GM23338 (cell line): ENCODE results near the gene CDH12. TPM values are rescaled to one million over a fixed set of nuclear protein-coding genes. Genes with fewer than 3 reads are reported as not detected.

Experiments
- ATAC-seq: fragments of 200-7000 bp; cut with Tn5 transposase; 3 replicates; pipeline ENCODE4 v1.9.1; 2020
- DNase-seq: peaks from one replicate; pipeline ENCODE4 v3.0.0-alpha.2; 2015; ENCODE audit warnings: low spot score
- H2AFZ ChIP-seq: fragments of 200-600 bp; sonication (generic); 2 replicates; pipeline ENCODE4 v1.8.0; 2016; ENCODE audit warnings: antibody characterized with exemption, mild to moderate bottlenecking, moderate library complexity
- H3F3A ChIP-seq: fragments of 200-600 bp; sonication (generic); replicated peaks from 2 replicates; pipeline ENCODE4 v1.8.0; 2017; ENCODE audit warnings: antibody characterized with exemption, mixed run types, low read depth
- H3K27ac ChIP-seq: fragments of 200-600 bp; sonication (generic); 2 replicates; pipeline ENCODE4 v1.6.1; 2016; ENCODE audit warnings: low read depth
- H3K27me3 ChIP-seq: fragments of 200-600 bp; sonication (generic); 2 replicates; pipeline ENCODE4 v1.8.0; 2016; ENCODE audit warnings: mild to moderate bottlenecking, mixed run types, moderate library complexity; ENCODE audit not compliant: insufficient read depth
- H3K36me3 ChIP-seq: fragments of 200-600 bp; sonication (generic); 2 replicates; pipeline ENCODE4 v1.8.0; 2016; ENCODE audit warnings: mild to moderate bottlenecking; ENCODE audit not compliant: insufficient read depth
- H3K4me1 ChIP-seq: fragments of 200-600 bp; sonication (generic); 2 replicates; pipeline ENCODE4 v1.8.0; 2016; ENCODE audit warnings: mild to moderate bottlenecking, moderate library complexity; ENCODE audit not compliant: insufficient read depth
- H3K4me2 ChIP-seq: fragments of 200-600 bp; sonication (generic); 2 replicates; pipeline ENCODE4 v1.7.1; 2017; ENCODE audit warnings: mixed run types
- H3K4me3 ChIP-seq: fragments of 200-600 bp; sonication (generic); 2 replicates; pipeline ENCODE4 v1.6.1; 2016; ENCODE audit warnings: mixed run types
- H3K79me2 ChIP-seq: fragments of 200-600 bp; sonication (generic); replicated peaks from 2 replicates; pipeline ENCODE4 v1.8.0; 2017; ENCODE audit warnings: mild to moderate bottlenecking; ENCODE audit not compliant: insufficient read depth
- H3K9me2 ChIP-seq: fragments of 200-600 bp; sonication (generic); 2 replicates; pipeline ENCODE4 v1.8.0; 2017; ENCODE audit not compliant: insufficient read depth
- H4K20me1 ChIP-seq: fragments of 200-600 bp; sonication (generic); replicated peaks from 2 replicates; pipeline ENCODE4 v1.8.0; 2017; ENCODE audit warnings: mild to moderate bottlenecking; ENCODE audit not compliant: insufficient read depth
- H3K27ac Mint-ChIP-seq: 2 replicates; pipeline ENCODE4 v1.8.0; 2020; ENCODE audit warnings: inconsistent platforms, mild to moderate bottlenecking, moderate library complexity, mixed read lengths
- H3K27me3 Mint-ChIP-seq: 3 replicates; pipeline ENCODE4 v1.8.0; 2022; ENCODE audit warnings: low read depth, mild to moderate bottlenecking, moderate library complexity, mixed read lengths, inconsistent platforms; ENCODE audit not compliant: insufficient read depth, poor library complexity
- H3K36me3 Mint-ChIP-seq: 3 replicates; pipeline ENCODE4 v1.8.0; 2021; ENCODE audit warnings: low read depth, mild to moderate bottlenecking, inconsistent platforms, moderate library complexity, mixed read lengths
- H3K4me1 Mint-ChIP-seq: 3 replicates; pipeline ENCODE4 v1.8.0; 2020; ENCODE audit warnings: mild to moderate bottlenecking, inconsistent platforms, mixed read lengths
- H3K4me3 Mint-ChIP-seq: 3 replicates; pipeline ENCODE4 v1.8.0; 2021; ENCODE audit warnings: moderate library complexity, mild to moderate bottlenecking, inconsistent platforms, mixed read lengths
- H3K9me3 Mint-ChIP-seq: 3 replicates; pipeline ENCODE4 v1.8.0; 2020; ENCODE audit warnings: moderate library complexity, mild to moderate bottlenecking, inconsistent platforms, mixed read lengths
- polyA plus RNA-seq: library from polyadenylated mRNA; unstranded; fragments of >200 nt; fragmentation: Nextera tagmentation; extraction: Ambion mirVana; gene quantifications from 2 replicates; pipeline ENCODE4 v1.2.1, GENCODE V29; 2016
- total RNA-seq: library from RNA; depleted of rRNA; stranded (reverse); fragments of >200 nt; shearing (Covaris generic); gene quantifications from 2 replicates; pipeline ENCODE4 v1.2.3, GENCODE V29; 2014
- TF ChIP-seq, protein P1 (sequence below): fragments of 250-450 bp; sonication (Bioruptor Pico); IDR thresholded peaks from 2 replicates; pipeline ENCODE4 v1.5.0; 2020; ENCODE audit warnings: mild to moderate bottlenecking, moderate library complexity
- TF ChIP-seq, protein P2 (sequence below): IDR thresholded peaks from one replicate; pipeline ENCODE4 v1.6.1; 2018; ENCODE audit warnings: antibody characterized with exemption; ENCODE audit not compliant: unreplicated experiment
- TF ChIP-seq, protein P3 (sequence below): IDR thresholded peaks from 2 replicates; pipeline ENCODE4 v1.6.1; 2016; ENCODE audit warnings: antibody characterized with exemption

The CDH12 gene
- total and polyA plus RNA-seq, 2 experiments from 2014 or later = not detected

DNA sequence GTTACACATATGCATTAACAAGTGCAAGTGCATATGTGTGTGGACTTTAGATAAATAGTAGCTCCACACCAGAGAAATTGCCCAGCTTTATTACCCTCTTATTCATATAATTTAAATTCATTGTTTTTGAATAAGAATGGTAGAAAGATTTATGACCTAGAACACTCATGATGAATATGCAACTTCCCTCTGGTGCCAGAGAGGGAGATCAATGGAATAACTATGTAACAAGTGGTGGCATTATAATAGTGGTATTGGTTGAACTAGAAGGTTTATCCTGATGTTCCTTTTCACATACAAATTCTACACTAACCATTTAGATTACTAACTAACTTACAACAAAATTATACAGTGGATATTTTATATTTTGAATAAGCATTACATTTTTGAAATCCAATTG lies 607.4 kb downstream of the CDH12 start:
- H4K20me1 ChIP-seq = no peaks in the 10 kb centered on the region
- H3K9me2 ChIP-seq = no peaks in the 10 kb centered on the region
- Mint-ChIP-seq H3K27ac (no peak overlapping the region), H3K4me3 (no peak overlapping the region), H3K36me3 (no peaks in the 10 kb centered on the region), H3K9me3 (no peaks in the 10 kb centered on the region), H3K4me1 (no peaks in the 10 kb centered on the region; the same call in 2 of the 3 replicates), H3K27me3 (no peaks in the 10 kb centered on the region)
- H3K27me3 ChIP-seq = no peaks in the 10 kb centered on the region
- H3K79me2 ChIP-seq = no peaks in the 10 kb centered on the region
- H3K27ac ChIP-seq = no peak overlapping the region
- H3F3A ChIP-seq = no peaks in the 10 kb centered on the region
- no peaks in the 10 kb centered on the region for H3K4me1 ChIP-seq
- no peak overlapping the region for H2AFZ ChIP-seq
- ATAC-seq (no peak), DNase-seq (no peak)
- no peak overlapping the region for H3K4me3 ChIP-seq
- no peak overlapping the region for H3K4me2 ChIP-seq
- H3K36me3 ChIP-seq = no peaks in the 10 kb centered on the region
- TF ChIP-seq, protein P1, sequence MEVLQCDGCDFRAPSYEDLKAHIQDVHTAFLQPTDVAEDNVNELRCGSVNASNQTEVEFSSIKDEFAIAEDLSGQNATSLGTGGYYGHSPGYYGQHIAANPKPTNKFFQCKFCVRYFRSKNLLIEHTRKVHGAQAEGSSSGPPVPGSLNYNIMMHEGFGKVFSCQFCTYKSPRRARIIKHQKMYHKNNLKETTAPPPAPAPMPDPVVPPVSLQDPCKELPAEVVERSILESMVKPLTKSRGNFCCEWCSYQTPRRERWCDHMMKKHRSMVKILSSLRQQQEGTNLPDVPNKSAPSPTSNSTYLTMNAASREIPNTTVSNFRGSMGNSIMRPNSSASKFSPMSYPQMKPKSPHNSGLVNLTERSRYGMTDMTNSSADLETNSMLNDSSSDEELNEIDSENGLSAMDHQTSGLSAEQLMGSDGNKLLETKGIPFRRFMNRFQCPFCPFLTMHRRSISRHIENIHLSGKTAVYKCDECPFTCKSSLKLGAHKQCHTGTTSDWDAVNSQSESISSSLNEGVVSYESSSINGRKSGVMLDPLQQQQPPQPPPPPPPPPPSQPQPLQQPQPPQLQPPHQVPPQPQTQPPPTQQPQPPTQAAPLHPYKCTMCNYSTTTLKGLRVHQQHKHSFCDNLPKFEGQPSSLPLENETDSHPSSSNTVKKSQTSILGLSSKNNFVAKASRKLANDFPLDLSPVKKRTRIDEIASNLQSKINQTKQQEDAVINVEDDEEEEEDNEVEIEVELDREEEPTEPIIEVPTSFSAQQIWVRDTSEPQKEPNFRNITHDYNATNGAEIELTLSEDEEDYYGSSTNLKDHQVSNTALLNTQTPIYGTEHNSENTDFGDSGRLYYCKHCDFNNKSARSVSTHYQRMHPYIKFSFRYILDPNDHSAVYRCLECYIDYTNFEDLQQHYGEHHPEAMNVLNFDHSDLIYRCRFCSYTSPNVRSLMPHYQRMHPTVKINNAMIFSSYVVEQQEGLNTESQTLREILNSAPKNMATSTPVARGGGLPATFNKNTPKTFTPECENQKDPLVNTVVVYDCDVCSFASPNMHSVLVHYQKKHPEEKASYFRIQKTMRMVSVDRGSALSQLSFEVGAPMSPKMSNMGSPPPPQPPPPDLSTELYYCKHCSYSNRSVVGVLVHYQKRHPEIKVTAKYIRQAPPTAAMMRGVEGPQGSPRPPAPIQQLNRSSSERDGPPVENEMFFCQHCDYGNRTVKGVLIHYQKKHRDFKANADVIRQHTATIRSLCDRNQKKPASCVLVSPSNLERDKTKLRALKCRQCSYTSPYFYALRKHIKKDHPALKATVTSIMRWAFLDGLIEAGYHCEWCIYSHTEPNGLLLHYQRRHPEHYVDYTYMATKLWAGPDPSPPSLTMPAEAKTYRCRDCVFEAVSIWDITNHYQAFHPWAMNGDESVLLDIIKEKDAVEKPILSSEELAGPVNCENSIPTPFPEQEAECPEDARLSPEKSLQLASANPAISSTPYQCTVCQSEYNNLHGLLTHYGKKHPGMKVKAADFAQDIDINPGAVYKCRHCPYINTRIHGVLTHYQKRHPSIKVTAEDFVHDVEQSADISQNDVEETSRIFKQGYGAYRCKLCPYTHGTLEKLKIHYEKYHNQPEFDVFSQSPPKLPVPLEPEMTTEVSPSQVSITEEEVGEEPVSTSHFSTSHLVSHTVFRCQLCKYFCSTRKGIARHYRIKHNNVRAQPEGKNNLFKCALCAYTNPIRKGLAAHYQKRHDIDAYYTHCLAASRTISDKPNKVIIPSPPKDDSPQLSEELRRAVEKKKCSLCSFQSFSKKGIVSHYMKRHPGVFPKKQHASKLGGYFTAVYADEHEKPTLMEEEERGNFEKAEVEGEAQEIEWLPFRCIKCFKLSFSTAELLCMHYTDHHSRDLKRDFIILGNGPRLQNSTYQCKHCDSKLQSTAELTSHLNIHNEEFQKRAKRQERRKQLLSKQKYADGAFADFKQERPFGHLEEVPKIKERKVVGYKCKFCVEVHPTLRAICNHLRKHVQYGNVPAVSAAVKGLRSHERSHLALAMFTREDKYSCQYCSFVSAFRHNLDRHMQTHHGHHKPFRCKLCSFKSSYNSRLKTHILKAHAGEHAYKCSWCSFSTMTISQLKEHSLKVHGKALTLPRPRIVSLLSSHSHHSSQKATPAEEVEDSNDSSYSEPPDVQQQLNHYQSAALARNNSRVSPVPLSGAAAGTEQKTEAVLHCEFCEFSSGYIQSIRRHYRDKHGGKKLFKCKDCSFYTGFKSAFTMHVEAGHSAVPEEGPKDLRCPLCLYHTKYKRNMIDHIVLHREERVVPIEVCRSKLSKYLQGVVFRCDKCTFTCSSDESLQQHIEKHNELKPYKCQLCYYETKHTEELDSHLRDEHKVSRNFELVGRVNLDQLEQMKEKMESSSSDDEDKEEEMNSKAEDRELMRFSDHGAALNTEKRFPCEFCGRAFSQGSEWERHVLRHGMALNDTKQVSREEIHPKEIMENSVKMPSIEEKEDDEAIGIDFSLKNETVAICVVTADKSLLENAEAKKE (CRISPR knock-in tag) = no peak
- TF ChIP-seq, protein P2, sequence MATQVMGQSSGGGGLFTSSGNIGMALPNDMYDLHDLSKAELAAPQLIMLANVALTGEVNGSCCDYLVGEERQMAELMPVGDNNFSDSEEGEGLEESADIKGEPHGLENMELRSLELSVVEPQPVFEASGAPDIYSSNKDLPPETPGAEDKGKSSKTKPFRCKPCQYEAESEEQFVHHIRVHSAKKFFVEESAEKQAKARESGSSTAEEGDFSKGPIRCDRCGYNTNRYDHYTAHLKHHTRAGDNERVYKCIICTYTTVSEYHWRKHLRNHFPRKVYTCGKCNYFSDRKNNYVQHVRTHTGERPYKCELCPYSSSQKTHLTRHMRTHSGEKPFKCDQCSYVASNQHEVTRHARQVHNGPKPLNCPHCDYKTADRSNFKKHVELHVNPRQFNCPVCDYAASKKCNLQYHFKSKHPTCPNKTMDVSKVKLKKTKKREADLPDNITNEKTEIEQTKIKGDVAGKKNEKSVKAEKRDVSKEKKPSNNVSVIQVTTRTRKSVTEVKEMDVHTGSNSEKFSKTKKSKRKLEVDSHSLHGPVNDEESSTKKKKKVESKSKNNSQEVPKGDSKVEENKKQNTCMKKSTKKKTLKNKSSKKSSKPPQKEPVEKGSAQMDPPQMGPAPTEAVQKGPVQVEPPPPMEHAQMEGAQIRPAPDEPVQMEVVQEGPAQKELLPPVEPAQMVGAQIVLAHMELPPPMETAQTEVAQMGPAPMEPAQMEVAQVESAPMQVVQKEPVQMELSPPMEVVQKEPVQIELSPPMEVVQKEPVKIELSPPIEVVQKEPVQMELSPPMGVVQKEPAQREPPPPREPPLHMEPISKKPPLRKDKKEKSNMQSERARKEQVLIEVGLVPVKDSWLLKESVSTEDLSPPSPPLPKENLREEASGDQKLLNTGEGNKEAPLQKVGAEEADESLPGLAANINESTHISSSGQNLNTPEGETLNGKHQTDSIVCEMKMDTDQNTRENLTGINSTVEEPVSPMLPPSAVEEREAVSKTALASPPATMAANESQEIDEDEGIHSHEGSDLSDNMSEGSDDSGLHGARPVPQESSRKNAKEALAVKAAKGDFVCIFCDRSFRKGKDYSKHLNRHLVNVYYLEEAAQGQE = no peak
- TF ChIP-seq, protein P3, sequence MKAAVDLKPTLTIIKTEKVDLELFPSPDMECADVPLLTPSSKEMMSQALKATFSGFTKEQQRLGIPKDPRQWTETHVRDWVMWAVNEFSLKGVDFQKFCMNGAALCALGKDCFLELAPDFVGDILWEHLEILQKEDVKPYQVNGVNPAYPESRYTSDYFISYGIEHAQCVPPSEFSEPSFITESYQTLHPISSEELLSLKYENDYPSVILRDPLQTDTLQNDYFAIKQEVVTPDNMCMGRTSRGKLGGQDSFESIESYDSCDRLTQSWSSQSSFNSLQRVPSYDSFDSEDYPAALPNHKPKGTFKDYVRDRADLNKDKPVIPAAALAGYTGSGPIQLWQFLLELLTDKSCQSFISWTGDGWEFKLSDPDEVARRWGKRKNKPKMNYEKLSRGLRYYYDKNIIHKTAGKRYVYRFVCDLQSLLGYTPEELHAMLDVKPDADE = no peak
